A673 (cell line): ENCODE data around the gene EML6.

Experiments used
- CTCF ChIP-seq: fragments of 300-800, 200-600 bp; sonication (generic); conservative IDR thresholded peaks from 2 replicates; pipeline ENCODE4 v1.5.1; 2017; ENCODE audit warnings: low read depth, mild to moderate bottlenecking, antibody characterized with exemption, low read length, moderate library complexity, mixed read lengths
- EZH2 ChIP-seq: fragments of 200-600 bp; sonication (generic); IDR thresholded peaks from 2 replicates; pipeline ENCODE4 v1.6.1; 2017; ENCODE audit warnings: borderline replicate concordance, low read depth, mild to moderate bottlenecking, mixed read lengths, antibody characterized with exemption, low read length; ENCODE audit not compliant: poor library complexity, severe bottlenecking

GRCh38 chr2:54947136-54947535 is 223.7 kb downstream of the EML6 start:
- TF ChIP-seq CTCF (no peak), EZH2 (no peak)
